GM12892 (cell line): ENCODE results near the gene STK32C.
"Not testable (repeated sequence)": the region's sequence is repeated elsewhere in the genome, so short reads cannot be mapped to it uniquely, and the experiment has no call there.

Experiments used
- DNase-seq: peaks from one replicate; pipeline ENCODE4 v3.0.0; 2011; ENCODE audit not compliant: insufficient read length
- FAIRE-seq: peaks from 2 replicates; lab custom pipeline; 2011; peaks lifted over from hg19 to GRCh38; lab: Jason Lieb, UNC
- POLR2A ChIP-seq: IDR thresholded peaks from 2 replicates; pipeline ENCODE4 v1.6.1; 2011; ENCODE audit warnings: low read depth, low read length, control low read depth
- POLR2AphosphoS5 ChIP-seq: IDR thresholded peaks from 2 replicates; pipeline ENCODE4 v1.6.1; 2011; ENCODE audit warnings: low read depth, low read length, control low read depth
- TAF1 ChIP-seq: IDR thresholded peaks from 2 replicates; pipeline ENCODE4 v1.6.1; 2011; ENCODE audit warnings: low read depth, mild to moderate bottlenecking, control low read depth, low read length, borderline replicate concordance

STK32C gene

GRCh38 chr10:132272231-132272971 lies 35.3 kb downstream of the STK32C start:
- FAIRE-seq = no peak
- TF ChIP-seq TAF1 = no peak
- no peak for TF ChIP-seq POLR2A
- TF ChIP-seq POLR2AphosphoS5 = no peak
- DNase-seq = no peak

DNA sequence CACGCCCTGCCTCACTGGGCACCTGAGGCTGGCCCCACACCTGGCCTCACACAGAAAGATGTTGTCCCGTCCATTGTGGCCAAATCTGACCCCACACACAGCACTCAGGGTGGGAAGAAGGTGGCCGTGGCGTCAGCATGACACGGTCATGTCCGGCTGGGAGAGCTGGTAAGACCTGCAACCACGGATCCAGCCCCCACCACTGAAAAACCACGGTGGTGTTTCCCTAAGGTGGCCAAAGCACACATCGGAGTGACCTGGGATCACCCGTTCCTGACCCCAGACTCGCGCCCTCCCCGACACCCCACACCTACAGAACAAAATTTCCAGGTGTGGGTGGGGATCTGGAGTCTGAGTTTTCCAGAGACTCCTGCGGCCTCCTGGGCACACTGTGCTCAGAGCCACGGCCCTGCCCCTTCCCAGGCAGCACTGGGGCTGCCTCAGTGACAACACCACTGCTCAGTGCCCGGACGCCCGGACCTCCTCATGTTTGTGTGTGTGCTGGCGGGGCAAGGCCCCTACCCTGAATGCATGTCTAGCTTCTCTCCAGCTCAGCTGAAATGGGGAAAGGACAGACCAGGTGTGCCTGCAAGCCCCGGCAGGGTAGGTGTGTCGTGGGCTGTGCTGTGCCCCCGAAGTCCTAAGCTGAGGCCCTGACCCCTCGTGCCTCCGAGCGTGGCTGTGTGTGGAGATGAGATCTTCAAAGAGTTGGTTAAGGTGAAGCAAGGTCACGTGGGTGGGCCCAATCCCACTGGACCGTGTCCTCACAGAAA lies 36.1 kb downstream of the STK32C start:
- no peak for FAIRE-seq
- DNase-seq = no peak
- TF ChIP-seq POLR2A (no peak), TAF1 (no peak), POLR2AphosphoS5 (no peak)

DNA sequence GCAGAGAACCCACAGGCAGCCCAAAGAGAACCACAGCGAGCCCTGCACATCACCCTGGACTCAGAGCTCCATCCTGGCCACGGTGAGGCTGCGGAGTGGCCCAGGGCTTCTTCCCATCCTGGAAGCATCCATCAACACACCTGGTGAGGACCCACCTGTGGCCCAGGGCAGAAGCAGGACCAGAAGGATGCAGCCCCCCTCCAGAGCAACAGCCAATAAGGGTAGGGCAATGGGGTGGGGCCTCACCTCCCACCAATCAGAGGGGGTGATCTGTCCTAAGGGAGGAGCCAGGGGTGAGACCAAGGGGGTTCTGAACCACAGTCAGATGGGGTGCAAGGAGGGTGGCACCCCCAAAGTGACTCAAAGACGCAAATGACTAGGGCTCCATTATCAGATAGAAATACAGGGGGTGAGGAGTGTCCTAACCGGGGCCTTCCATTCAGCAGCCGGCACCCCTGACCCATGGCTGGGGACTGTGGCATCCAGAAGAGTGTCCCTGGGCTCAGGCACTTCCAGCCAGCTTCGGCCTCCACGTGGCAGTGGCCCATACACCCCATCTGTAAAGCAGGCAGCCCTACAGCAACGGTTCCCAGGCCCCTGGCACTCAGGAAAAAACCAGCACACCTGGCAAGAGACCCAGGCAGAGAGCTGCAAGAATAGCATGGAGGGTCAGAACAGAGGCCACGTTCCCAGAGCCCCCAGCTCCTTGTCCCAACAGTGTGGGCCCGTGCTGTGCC lies 36.9 kb downstream of the STK32C start:
- DNase-seq = no peak

DNA sequence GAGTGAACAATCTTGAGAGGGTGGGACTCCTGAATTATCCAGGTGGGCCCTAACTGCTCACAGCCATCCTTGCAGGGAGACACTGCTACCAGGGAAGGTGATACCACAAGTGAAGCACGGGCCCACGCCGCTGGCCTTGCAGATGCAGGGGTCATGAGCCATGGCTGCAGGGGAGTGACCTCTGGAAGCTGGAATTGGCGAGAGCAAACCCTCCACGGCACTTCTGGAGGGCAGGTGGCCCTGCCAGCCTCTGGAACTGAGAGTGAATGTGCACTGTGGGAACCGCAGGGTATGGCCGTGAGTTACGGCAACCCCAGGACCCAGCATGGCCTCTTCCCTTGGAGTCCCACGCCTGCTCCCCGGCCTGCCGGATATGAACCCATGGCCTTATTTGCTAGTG lies 37.5 kb downstream of the STK32C start:
- FAIRE-seq (no peak), DNase-seq (no peak)
- no peak for TF ChIP-seq POLR2A
- TF ChIP-seq TAF1 = no peak
- no peak for TF ChIP-seq POLR2AphosphoS5

More for the DNA sequence above, 36.9 kb downstream of the STK32C start:
- TF ChIP-seq TAF1 (no peak), POLR2A (no peak), POLR2AphosphoS5 (no peak)
- no peak for FAIRE-seq

DNA sequence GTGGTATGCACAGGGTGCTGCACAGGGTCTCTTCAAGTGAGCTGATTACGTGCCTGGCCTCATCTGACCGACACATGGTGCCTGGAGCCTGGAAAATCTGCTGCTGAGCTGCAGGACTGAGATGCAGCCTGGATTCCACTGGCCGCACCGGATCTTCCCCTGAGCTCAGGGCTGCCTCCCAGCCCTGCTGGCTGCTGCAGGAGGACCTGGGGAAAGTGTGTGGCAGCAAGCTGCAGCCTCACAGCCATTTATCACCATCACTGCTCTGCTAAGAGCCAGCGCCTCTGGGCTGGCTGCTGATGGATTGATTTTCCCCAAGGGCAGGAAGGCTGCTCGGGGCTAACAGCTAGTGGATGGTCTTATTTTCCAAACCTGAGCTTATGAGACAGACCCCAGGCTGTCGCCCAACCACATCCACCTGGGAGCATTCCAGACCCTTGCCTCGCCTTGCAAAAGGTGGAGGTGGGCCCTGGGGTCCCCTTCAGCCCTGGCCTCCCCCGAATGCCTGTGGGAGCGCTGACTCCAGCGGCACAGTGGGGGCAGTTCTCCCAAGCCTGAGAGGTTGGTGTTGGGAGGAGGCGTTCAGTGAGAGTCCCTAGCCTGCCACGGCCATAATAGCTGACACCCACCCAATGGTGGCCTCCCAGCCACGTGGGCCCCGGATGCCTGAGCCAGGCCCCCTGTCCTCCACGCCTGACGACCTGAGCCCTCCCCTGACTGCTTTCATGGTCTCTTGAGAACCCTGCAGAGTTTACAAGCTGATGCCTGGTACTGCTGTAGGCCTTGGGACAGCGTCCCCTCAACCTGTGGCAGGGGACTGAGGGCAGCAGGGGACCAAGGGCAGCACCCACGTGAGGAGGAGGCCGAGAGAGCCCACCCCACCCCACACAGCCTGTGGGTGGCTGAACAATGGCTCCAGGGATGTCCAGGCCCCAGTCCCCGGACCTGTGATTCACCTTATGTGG lies 38.2 kb downstream of the STK32C start:
- TF ChIP-seq TAF1 = no peak
- TF ChIP-seq POLR2AphosphoS5 = no peak
- no peak for TF ChIP-seq POLR2A
- no peak for FAIRE-seq
- DNase-seq = no peak

- not testable (repeated sequence) for FAIRE-seq, DNase-seq
These were observed 39.8 kb downstream of the STK32C start for GRCh38 chr10:132267916-132268315.

DNA sequence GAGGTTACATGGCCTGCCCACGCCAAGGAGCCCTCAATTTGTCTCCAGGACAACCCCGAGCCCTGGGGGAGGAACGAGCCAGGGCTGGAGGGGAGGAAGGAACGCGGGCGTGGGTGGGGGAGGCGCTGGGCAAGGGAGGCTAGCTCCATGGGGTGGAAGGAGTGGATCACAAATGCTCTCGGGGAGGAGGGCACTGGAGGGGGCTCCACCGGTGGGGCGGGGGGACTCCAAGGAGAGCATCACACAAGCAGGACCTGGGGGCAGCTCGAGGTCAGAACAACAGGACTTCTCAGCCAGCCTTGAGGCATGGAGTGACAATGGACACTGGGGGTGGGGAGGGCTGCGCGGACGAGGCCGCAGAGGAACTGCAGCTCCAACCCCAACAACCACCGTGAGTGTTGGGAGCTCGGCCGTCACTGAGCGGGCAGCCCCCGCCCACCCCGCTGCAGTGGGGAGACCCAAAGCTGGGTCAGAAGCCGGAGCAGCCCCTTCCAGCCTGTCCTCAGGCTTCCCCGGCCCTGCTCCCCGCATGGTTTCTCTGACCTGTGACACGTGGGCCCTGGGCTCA lies 41.1 kb downstream of the STK32C start:
- TF ChIP-seq TAF1 = no peak
- TF ChIP-seq POLR2A = no peak
- TF ChIP-seq POLR2AphosphoS5 = no peak
- no peak for DNase-seq
- no peak for FAIRE-seq

DNA sequence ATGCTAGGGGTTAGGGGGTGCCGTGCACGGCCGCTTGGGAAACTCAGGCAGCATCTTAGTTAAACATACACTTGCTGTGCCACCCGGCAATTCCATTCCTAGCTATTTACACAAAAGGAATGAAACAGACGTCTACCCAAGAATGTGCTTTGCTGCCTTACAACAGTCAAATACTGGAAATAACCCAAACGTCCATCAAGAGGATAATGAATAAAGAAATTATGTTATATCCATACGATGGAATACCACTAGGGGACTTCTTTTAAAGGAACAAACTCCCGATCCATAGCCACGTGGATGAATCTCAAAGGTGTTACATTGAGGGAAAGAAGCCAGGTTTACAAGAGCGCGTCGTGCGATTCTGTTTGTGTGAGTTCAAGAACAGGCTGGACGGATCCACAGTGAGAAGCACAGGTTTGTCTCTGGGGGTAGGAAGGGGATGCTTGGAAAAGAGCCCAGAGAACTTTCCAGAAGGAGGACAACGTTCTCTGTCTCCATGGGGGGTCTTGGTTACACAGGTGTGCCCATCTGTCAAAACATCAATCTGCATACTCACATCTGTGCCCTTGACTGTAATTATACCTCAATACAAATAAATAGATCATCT lies 41.8 kb downstream of the STK32C start:
- FAIRE-seq (no peak), DNase-seq (no peak)
- TF ChIP-seq POLR2AphosphoS5 (no peak), TAF1 (no peak), POLR2A (no peak)

DNA sequence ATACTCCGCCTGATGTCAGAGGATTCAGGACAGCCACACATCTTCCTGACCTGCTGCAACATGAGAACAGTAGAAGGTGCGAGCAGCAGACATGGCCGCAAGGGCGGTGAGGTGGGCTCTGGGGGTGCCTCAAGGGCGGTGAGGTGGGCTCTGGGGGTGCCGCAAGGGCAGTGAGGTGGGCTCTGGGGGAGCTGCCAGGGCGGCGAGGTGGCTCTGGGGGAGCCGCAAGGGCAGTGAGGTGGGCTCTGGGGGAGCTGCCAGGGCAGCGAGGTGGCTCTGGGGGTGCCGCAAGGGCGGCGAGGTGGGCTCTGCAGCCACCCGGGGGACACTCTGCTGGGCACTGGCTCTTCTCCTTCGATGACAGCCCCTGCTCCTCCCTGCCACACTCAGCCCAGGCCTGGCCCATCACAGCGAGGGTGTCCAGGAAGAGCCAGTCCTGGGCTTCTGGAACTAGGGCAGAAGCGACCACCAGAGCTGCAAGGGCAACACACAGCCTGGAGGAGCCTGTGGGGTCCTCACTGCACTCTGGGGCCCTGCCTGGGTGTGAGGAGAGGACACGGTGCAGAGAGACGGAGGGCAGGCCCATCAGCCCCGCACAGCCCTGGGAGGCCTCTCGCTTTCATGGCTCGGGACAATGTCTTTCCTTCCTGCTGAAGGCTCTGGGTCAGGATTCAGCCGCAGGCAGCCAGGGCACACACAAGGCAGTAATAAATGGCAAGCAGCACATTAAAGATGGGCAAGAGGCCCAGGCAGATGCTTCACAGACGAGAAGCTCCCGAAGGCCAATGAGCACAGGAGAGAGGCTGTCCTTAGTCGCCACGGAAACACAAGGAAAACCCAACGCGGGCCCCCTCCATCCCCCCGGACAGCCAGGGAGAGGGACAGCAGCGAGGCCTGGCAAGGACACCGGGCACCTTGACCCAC lies 42.5 kb downstream of the STK32C start:
- TF ChIP-seq TAF1 (no peak), POLR2AphosphoS5 (no peak), POLR2A (no peak)
- DNase-seq (no peak), FAIRE-seq (no peak)
